DND-41 (cell line): ENCODE results near the gene CRIP1.

Experiments
- ATAC-seq: fragments of 200-7000 bp; cut with Tn5 transposase; 3 replicates; pipeline ENCODE4 v1.9.1; 2021; ENCODE audit warnings: low read depth; ENCODE audit not compliant: insufficient read depth
- DNase-seq: peaks from one replicate; pipeline ENCODE4 v3.0.0-alpha.2; 2020
- H2AFZ ChIP-seq: 2 replicates; pipeline ENCODE4 v1.6.0; 2012; ENCODE audit warnings: low read depth, low read length
- H3K27ac ChIP-seq: 2 replicates; pipeline ENCODE4 v1.5.1; 2012; ENCODE audit warnings: low read length, inconsistent platforms
- H3K27me3 ChIP-seq: fragments of 200-600 bp; sonication (generic); 2 replicates; pipeline ENCODE4 v1.6.0; 2012; ENCODE audit warnings: low read length, mild to moderate bottlenecking, inconsistent platforms; ENCODE audit not compliant: insufficient read depth, poor library complexity
- H3K36me3 ChIP-seq: 2 replicates; pipeline ENCODE4 v1.5.1; 2012; ENCODE audit warnings: low read length, inconsistent platforms; ENCODE audit not compliant: insufficient read depth
- H3K4me1 ChIP-seq: 2 replicates; pipeline ENCODE4 v1.5.1; 2012; ENCODE audit warnings: mild to moderate bottlenecking, low read length; ENCODE audit not compliant: insufficient read depth
- H3K4me2 ChIP-seq: 2 replicates; pipeline ENCODE4 v1.6.0; 2012; ENCODE audit warnings: mild to moderate bottlenecking, moderate library complexity, low read length, inconsistent platforms; ENCODE audit not compliant: insufficient read depth
- H3K4me3 ChIP-seq, 2 experiments: fragments of 200-600 bp in 1 of 2; shearing (Covaris generic) in 1 of 2; 2 replicates each; pipeline ENCODE4 v1.5.1; 2012 to 2016; ENCODE audit warnings: inconsistent platforms in 2 of 2, low read length in 2 of 2, mild to moderate bottlenecking in 2 of 2, low read depth in 1 of 2, moderate library complexity in 1 of 2
- H3K79me2 ChIP-seq: 2 replicates; pipeline ENCODE4 v1.6.0; 2012; ENCODE audit warnings: low read length, inconsistent platforms; ENCODE audit not compliant: insufficient read depth
- H3K9ac ChIP-seq: 2 replicates; pipeline ENCODE4 v1.6.0; 2012; ENCODE audit warnings: low read depth, mild to moderate bottlenecking, inconsistent platforms, low read length, moderate library complexity
- H3K9me3 ChIP-seq: 2 replicates; pipeline ENCODE4 v1.5.1; 2012; ENCODE audit warnings: low read length, moderate library complexity, mild to moderate bottlenecking, inconsistent platforms; ENCODE audit not compliant: insufficient read depth, severe bottlenecking
- H4K20me1 ChIP-seq: 2 replicates; pipeline ENCODE4 v1.6.0; 2012; ENCODE audit warnings: low read length; ENCODE audit not compliant: insufficient read depth
- CTCF ChIP-seq: IDR thresholded peaks from 2 replicates; pipeline ENCODE4 v1.5.1; 2012; ENCODE audit warnings: borderline replicate concordance, low read length, moderate library complexity, mild to moderate bottlenecking; ENCODE audit not compliant: poor library complexity, severe bottlenecking; ENCODE audit errors: extremely low read depth
- EZH2 ChIP-seq: IDR thresholded peaks from 3 replicates; pipeline ENCODE4 v1.6.1; 2012; ENCODE audit warnings: borderline replicate concordance, low read depth, mild to moderate bottlenecking, moderate library complexity, low read length, inconsistent platforms; ENCODE audit not compliant: severe bottlenecking

The CRIP1 gene

GRCh38 chr14:105465209-105466031 lies 21.3 kb upstream of the CRIP1 start:
- H3K9ac ChIP-seq: no peak overlapping the region
- H4K20me1 ChIP-seq: peaks cover 27% of the 10 kb centered on the region
- no peak overlapping the region for H3K27ac ChIP-seq
- H3K4me2 ChIP-seq: no peak overlapping the region
- DNase-seq (no peak), ATAC-seq (no peak)
- H3K4me1 ChIP-seq: no peaks in the 10 kb centered on the region
- H3K79me2 ChIP-seq: no peaks in the 10 kb centered on the region
- H3K27me3 ChIP-seq: no peaks in the 10 kb centered on the region
- TF ChIP-seq CTCF: no peak
- TF ChIP-seq EZH2: no peak
- no peak overlapping the region for H3K4me3 ChIP-seq
- H3K9me3 ChIP-seq: no peaks in the 10 kb centered on the region
- H3K36me3 ChIP-seq: peaks cover 86% of the 10 kb centered on the region
- H2AFZ ChIP-seq: no peak overlapping the region

GRCh38 chr14:105466531-105467248 lies 20.0 kb upstream of the CRIP1 start:
- Histone ChIP-seq H3K4me1 (no peaks in the 10 kb centered on the region), H4K20me1 (peaks cover 35% of the 10 kb centered on the region), H3K36me3 (peaks cover 73% of the 10 kb centered on the region), H3K9ac (no peak overlapping the region), H3K79me2 (no peaks in the 10 kb centered on the region), H3K4me2 (no peak overlapping the region), H3K4me3 (no peak overlapping the region), H2AFZ (no peak overlapping the region), H3K27ac (no peak overlapping the region), H3K9me3 (no peaks in the 10 kb centered on the region), H3K27me3 (no peaks in the 10 kb centered on the region)
- no peak for DNase-seq
- TF ChIP-seq EZH2: no peak
- TF ChIP-seq CTCF: no peak
- ATAC-seq: no peak

GRCh38 chr14:105467249-105467941 lies 19.3 kb upstream of the CRIP1 start:
- TF ChIP-seq CTCF (no peak), EZH2 (no peak)
- H3K36me3 ChIP-seq: peaks cover 71% of the 10 kb centered on the region
- no peaks in the 10 kb centered on the region for H3K4me1 ChIP-seq
- H3K27me3 ChIP-seq: no peaks in the 10 kb centered on the region
- no peak overlapping the region for H3K4me2 ChIP-seq
- no peak for DNase-seq
- no peak overlapping the region for H2AFZ ChIP-seq
- ATAC-seq: no peak
- H3K79me2 ChIP-seq: no peaks in the 10 kb centered on the region
- H3K9ac ChIP-seq: no peak overlapping the region
- peaks cover 42% of the 10 kb centered on the region for H4K20me1 ChIP-seq
- no peaks in the 10 kb centered on the region for H3K9me3 ChIP-seq
- no peak overlapping the region for H3K27ac ChIP-seq
- H3K4me3 ChIP-seq: no peak overlapping the region
